ENCODE results near the gene SP8.

SP8 gene

DNA sequence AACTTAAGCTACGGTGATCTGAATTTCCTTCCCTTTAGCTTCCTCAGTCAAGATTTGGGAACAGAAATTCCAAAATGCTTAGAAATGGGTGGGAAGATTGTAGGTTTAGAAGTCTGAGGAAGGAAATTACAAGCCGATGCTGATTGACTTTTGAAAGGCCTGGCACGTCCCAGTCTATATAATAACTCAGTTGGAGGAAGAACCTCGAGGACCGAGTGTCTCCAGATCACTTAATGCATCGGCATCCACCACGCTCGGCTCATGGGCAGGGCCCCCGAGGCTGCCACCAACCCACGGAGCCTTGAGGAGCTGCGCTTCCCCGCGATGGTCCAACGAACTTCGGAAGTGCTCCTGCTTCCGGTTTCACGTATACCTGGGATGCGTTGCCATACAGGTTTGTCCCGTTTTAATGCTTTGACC is 10.4 kb upstream of the SP8 start:
- H3K4me1 Mint-ChIP-seq = peaks cover 12% of the 10 kb centered on the region
- TF ChIP-seq, protein P1, sequence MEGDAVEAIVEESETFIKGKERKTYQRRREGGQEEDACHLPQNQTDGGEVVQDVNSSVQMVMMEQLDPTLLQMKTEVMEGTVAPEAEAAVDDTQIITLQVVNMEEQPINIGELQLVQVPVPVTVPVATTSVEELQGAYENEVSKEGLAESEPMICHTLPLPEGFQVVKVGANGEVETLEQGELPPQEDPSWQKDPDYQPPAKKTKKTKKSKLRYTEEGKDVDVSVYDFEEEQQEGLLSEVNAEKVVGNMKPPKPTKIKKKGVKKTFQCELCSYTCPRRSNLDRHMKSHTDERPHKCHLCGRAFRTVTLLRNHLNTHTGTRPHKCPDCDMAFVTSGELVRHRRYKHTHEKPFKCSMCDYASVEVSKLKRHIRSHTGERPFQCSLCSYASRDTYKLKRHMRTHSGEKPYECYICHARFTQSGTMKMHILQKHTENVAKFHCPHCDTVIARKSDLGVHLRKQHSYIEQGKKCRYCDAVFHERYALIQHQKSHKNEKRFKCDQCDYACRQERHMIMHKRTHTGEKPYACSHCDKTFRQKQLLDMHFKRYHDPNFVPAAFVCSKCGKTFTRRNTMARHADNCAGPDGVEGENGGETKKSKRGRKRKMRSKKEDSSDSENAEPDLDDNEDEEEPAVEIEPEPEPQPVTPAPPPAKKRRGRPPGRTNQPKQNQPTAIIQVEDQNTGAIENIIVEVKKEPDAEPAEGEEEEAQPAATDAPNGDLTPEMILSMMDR (IDR thresholded peaks at IDR 0.05; ENCODE audit: unreplicated experiment in 3 of 3) = no peak
- H3K9me3 Mint-ChIP-seq = peaks cover 3% of the 10 kb centered on the region
- no peak overlapping the region for H3K27ac Mint-ChIP-seq
- peaks cover 85% of the 10 kb centered on the region for H3K27me3 Mint-ChIP-seq (ENCODE audit: low read depth)
- H3K36me3 Mint-ChIP-seq (ENCODE audit: low read depth) = no peaks in the 10 kb centered on the region
- H3K4me3 Mint-ChIP-seq = peak overlapping the region; percentile 87 to 89 (median 87)

DNA sequence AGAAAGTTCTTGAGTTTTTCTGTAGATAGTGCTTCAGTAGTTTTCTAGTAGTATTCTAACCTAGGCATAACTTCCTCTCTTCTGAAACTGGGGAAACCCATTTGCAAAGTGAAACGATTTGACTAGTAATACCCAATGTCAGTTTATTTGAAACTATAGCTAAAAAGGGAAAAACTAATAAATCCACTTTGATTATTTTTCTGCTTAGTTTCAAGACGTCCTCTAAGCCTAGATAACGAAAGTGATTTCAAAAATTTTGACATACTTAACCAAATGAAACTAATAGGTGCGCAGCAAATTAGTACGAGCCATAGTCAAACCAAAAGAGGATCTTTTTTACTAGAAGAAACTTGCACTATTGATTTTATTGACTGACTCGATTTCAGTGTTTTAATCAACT is 9.8 kb upstream of the SP8 start:
- H3K4me3 Mint-ChIP-seq = peak overlapping the region in 2 of 3 experiments; percentile 23 to 41
- H3K27ac Mint-ChIP-seq = no peak overlapping the region

DNA sequence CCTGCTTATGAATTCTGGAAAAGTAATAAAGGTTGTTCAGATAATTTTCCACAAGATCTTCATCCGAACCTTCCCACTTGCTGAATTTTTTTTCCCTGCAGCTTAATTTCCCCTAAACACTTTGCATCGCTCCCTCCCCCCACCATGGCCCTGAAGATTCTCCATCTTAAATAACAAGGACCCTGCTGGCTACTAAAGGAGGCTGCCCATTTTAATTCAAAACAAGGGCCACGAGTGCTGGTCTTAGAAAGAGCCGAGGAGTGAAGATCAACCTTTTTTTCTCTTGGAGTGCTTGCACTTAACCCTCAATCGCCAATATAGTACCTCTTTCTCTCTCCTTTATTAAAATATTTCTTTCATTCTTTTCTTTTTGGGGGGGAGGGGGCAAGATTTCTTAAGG is 9.2 kb upstream of the SP8 start:
- no peaks in the 10 kb centered on the region for H3K36me3 Mint-ChIP-seq (ENCODE audit: low read depth)
- H3K27ac Mint-ChIP-seq = no peak overlapping the region
- peaks cover 3% of the 10 kb centered on the region for H3K9me3 Mint-ChIP-seq
- H3K27me3 Mint-ChIP-seq (ENCODE audit: low read depth) = peaks cover 91% of the 10 kb centered on the region
- H3K4me3 Mint-ChIP-seq = no peak overlapping the region
- H3K4me1 Mint-ChIP-seq = peaks cover 12% of the 10 kb centered on the region
- TF ChIP-seq, protein P1 (IDR thresholded peaks at IDR 0.05; ENCODE audit: unreplicated experiment in 3 of 3) = no peak

More for the DNA sequence above, 9.8 kb upstream of the SP8 start:
- H3K27me3 Mint-ChIP-seq (ENCODE audit: low read depth) = peaks cover 87% of the 10 kb centered on the region
- H3K9me3 Mint-ChIP-seq = peaks cover 3% of the 10 kb centered on the region
- H3K36me3 Mint-ChIP-seq (ENCODE audit: low read depth) = no peaks in the 10 kb centered on the region
- TF ChIP-seq, protein P1 (IDR thresholded peaks at IDR 0.05; ENCODE audit: unreplicated experiment in 3 of 3) = no peak
- H3K4me1 Mint-ChIP-seq = peaks cover 12% of the 10 kb centered on the region

DNA sequence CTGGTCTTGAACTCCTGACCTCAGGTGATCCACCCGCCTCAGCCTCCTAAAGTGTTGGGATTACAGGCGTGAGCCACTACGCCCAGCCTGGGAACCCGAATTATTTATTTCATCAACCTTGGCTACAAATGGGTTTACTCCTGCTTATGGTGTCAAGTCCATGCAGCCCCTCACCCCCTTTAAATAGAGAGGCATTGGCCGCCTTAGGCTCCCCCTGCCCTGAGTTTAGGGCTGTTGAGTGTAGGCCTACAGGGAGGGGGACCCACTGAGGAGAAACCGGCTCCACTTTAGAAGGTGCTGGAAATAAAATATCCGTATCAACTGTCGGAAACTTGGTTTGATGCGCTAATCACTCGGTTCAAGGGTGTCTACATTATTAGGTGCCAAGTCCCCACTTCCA is 8.7 kb upstream of the SP8 start:
- peaks cover 12% of the 10 kb centered on the region for H3K4me1 Mint-ChIP-seq
- no peak overlapping the region for H3K4me3 Mint-ChIP-seq
- H3K27me3 Mint-ChIP-seq (ENCODE audit: low read depth) = peaks cover 94% of the 10 kb centered on the region
- TF ChIP-seq, protein P1 (IDR thresholded peaks at IDR 0.05; ENCODE audit: unreplicated experiment in 3 of 3) = no peak
- H3K36me3 Mint-ChIP-seq (ENCODE audit: low read depth) = no peaks in the 10 kb centered on the region
- peaks cover 3% of the 10 kb centered on the region for H3K9me3 Mint-ChIP-seq
- no peak overlapping the region for H3K27ac Mint-ChIP-seq

GRCh38 chr7:20794676-20795075 is 8.0 kb upstream of the SP8 start:
- Mint-ChIP-seq H3K4me3 (no peak overlapping the region), H3K4me1 (peaks cover 12% of the 10 kb centered on the region)
- TF ChIP-seq, protein P1 (IDR thresholded peaks at IDR 0.05; ENCODE audit: unreplicated experiment in 3 of 3) = no peak

GRCh38 chr7:20793694-20794394 is 7.2 kb upstream of the SP8 start:
- no peaks in the 10 kb centered on the region for H3K36me3 Mint-ChIP-seq (ENCODE audit: low read depth)

More at GRCh38 chr7:20794676-20795075, 8.0 kb upstream of the SP8 start:
- H3K9me3 Mint-ChIP-seq = peaks cover 3% of the 10 kb centered on the region
- H3K36me3 Mint-ChIP-seq (ENCODE audit: low read depth) = no peaks in the 10 kb centered on the region
- no peak overlapping the region for H3K27ac Mint-ChIP-seq
- H3K27me3 Mint-ChIP-seq (ENCODE audit: low read depth) = peaks cover 94% of the 10 kb centered on the region

More at GRCh38 chr7:20793694-20794394, 7.2 kb upstream of the SP8 start:
- TF ChIP-seq, protein P1 (IDR thresholded peaks at IDR 0.05; ENCODE audit: unreplicated experiment in 3 of 3) = no peak
- no peak overlapping the region for H3K27ac Mint-ChIP-seq
- H3K27me3 Mint-ChIP-seq (ENCODE audit: low read depth) = peaks cover 93% of the 10 kb centered on the region
- peaks cover 8% of the 10 kb centered on the region for H3K4me1 Mint-ChIP-seq
- H3K9me3 Mint-ChIP-seq = peaks cover 3% of the 10 kb centered on the region
- H3K4me3 Mint-ChIP-seq = no peak overlapping the region

Measured in nephron (organoid).